ENCODE measurements around the gene CCDC85A.

- TF ChIP-seq ZNF274 (IDR thresholded peaks at IDR 0.05; ENCODE audit: low read depth, low read length) (no peak), YY1 (IDR thresholded peaks at IDR 0.05; ENCODE audit: insufficient read depth, insufficient read length) (no peak), SUZ12 (IDR thresholded peaks at IDR 0.05; ENCODE audit: extremely low read depth, insufficient read depth, insufficient read length) (no peak)
Observed at GRCh38 chr2:56244506-56244905, 60.7 kb downstream of the CCDC85A start.

Data from NT2/D1 (cell line).